Thyroid gland (tissue), 4 donors: Measurements from ENCODE around the gene POLR2C. TPM values are rescaled to one million over a fixed set of nuclear protein-coding genes. Genes with fewer than 3 reads are reported as not detected.

ENCODE experiments used
- DNase-seq, 2 donors: peaks; one replicate each; pipeline ENCODE4 v3.0.0-alpha.2; 2019
- H3K27ac ChIP-seq, 3 donors: fragments of 200-600 bp; sonication (generic); 1 replicate in 2 of 3; 2 replicates in 1 of 3; pipeline ENCODE4 v1.5.1; 2016 to 2019; ENCODE audit warnings: mild to moderate bottlenecking in 1 of 3, moderate library complexity in 1 of 3
- H3K27me3 ChIP-seq: fragments of 200-600 bp; sonication (generic); one replicate; pipeline ENCODE4 v1.5.1; 2019
- H3K36me3 ChIP-seq, 2 donors: fragments of 200-600 bp; sonication (generic); one replicate each; pipeline ENCODE4 v1.5.1; 2016 to 2019
- H3K4me1 ChIP-seq, 2 donors: fragments of 200-600 bp; sonication (generic); one replicate each; pipeline ENCODE4 v1.5.1; 2017 to 2019
- H3K4me3 ChIP-seq, 3 donors: fragments of 200-600 bp; sonication (generic); replicated peaks in 1 of 3; 1 replicate in 2 of 3; 2 replicates in 1 of 3; pipeline ENCODE4 v1.5.1; 2016; ENCODE audit warnings: mild to moderate bottlenecking in 1 of 3
- H3K9me3 ChIP-seq: fragments of 200-600 bp; sonication (generic); one replicate; pipeline ENCODE4 v1.5.1; 2017
- POLR2A ChIP-seq, 2 donors: fragments of 450-650 bp; IDR thresholded peaks; one replicate each; pipeline ENCODE4 v1.6.1; 2017; ENCODE audit warnings: antibody characterized with exemption in 2 of 2, mild to moderate bottlenecking in 2 of 2, moderate library complexity in 1 of 2
- WGBS, 2 donors: methylation state at CpG; one replicate each; pipeline ENCODE4 v1.1.5; 2017; 5-methylcytosine and 5-hydroxymethylcytosine counted together
- intact Hi-C: fragments of 100-400 bp; cut with DNase I; formaldehyde crosslinking; loops from one replicate; pipeline ENCODE4 v1.15.1; 2023
- total RNA-seq, 4 donors: library from RNA; depleted of rRNA; stranded (reverse); fragments of >200 nt; gene quantifications; one replicate each; pipeline ENCODE4 v1.2.3, GENCODE V29; 2016
- TF ChIP-seq, protein P1 (sequence below), 6 experiments: fragments of 200-600 bp in 3 of 6; fragments of 450-650 bp in 3 of 6; sonication (generic) in 3 of 6; IDR thresholded peaks; one replicate each; pipeline ENCODE4 v1.5.1; 2016 to 2019; ENCODE audit warnings: antibody characterized with exemption in 6 of 6, mild to moderate bottlenecking in 2 of 6, inconsistent platforms in 1 of 6, moderate library complexity in 1 of 6

Gene POLR2C
- total RNA-seq, 4 donors from 2014 or later, result 126 to 212 (median 174) TPM

DNA sequence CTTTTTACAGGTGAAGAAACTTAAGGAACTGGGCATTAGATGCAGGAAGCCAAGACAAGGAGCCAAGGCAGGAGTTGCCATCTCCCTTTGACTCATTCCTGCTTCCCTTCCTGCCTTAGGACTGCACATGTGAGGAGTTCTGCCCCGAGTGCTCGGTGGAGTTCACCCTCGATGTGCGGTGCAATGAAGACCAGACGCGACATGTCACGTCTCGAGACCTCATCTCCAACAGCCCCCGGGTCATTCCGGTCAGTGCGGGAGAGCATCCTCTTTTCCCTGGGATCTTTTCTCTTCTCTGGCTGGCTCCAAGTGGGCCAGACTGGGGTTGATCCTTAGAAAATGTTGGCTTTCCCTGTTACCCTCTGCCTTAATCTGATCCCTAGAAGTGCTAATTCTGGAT, 6.6 kb downstream of the POLR2C start:
- peaks cover 3 to 23% of the 10 kb centered on the region in 2 donors for H3K4me1 ChIP-seq
- peaks cover 63 to 76% of the 10 kb centered on the region in 2 donors for H3K36me3 ChIP-seq
- TF ChIP-seq POLR2A (IDR thresholded peaks at IDR 0.05), result no peak
- TF ChIP-seq, protein P1, sequence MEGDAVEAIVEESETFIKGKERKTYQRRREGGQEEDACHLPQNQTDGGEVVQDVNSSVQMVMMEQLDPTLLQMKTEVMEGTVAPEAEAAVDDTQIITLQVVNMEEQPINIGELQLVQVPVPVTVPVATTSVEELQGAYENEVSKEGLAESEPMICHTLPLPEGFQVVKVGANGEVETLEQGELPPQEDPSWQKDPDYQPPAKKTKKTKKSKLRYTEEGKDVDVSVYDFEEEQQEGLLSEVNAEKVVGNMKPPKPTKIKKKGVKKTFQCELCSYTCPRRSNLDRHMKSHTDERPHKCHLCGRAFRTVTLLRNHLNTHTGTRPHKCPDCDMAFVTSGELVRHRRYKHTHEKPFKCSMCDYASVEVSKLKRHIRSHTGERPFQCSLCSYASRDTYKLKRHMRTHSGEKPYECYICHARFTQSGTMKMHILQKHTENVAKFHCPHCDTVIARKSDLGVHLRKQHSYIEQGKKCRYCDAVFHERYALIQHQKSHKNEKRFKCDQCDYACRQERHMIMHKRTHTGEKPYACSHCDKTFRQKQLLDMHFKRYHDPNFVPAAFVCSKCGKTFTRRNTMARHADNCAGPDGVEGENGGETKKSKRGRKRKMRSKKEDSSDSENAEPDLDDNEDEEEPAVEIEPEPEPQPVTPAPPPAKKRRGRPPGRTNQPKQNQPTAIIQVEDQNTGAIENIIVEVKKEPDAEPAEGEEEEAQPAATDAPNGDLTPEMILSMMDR (IDR thresholded peaks at IDR 0.05), result no peak
- H3K4me3 ChIP-seq, result no peak overlapping the region
- no peaks in the 10 kb centered on the region for H3K9me3 ChIP-seq
- H3K27ac ChIP-seq, result no peak overlapping the region
- H3K27me3 ChIP-seq, result no peaks in the 10 kb centered on the region
- intact Hi-C loops, result no loop called here
- DNase-seq, result no peak
- WGBS, 2 donors, result 83 to 91% methylated on average over 11 of the region's 11 CpGs

- H3K27me3 ChIP-seq, result no peaks in the 10 kb centered on the region
- WGBS, 2 donors, result 78 to 92% methylated on average over 8 to 9 of the region's 9 CpGs
- H3K4me1 ChIP-seq, result peaks cover 0 to 13% of the 10 kb centered on the region in 2 donors
- no peaks in the 10 kb centered on the region for H3K9me3 ChIP-seq
- no peak for DNase-seq
- peaks cover 63 to 69% of the 10 kb centered on the region in 2 donors for H3K36me3 ChIP-seq
- intact Hi-C loops, result no loop called here
- H3K27ac ChIP-seq, result no peak overlapping the region
- no peak overlapping the region for H3K4me3 ChIP-seq
- TF ChIP-seq POLR2A (IDR thresholded peaks at IDR 0.05), result no peak
- TF ChIP-seq, protein P1 (IDR thresholded peaks at IDR 0.05), result no peak
Measured at GRCh38 chr16:57469917-57470470, 7.5 kb downstream of the POLR2C start.

DNA sequence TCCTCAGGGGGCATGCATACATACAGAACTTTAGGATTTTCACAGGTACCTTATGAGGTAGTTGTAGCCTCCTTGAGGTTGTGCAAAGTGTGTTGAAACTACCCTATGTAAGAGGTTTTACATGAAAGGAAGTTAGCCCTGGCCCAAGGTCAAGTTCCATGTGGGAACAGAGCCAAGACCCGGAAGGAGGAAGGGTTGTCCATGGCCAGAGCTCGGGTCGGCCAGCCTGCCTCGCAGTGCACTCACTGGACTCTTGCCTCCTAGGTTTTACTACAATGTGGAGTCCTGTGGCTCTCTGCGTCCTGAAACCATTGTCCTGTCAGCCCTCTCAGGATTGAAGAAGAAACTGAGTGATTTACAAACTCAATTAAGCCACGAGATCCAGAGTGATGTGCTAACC, 8.2 kb downstream of the POLR2C start:
- no peak for TF ChIP-seq POLR2A (IDR thresholded peaks at IDR 0.05)
- TF ChIP-seq, protein P1 (IDR thresholded peaks at IDR 0.05), result no peak
- intact Hi-C loops, result no loop called here
- 51 to 63% methylated on average over 6 of the region's 6 CpGs for WGBS, 2 donors
- no peak overlapping the region for H3K4me3 ChIP-seq
- no peaks in the 10 kb centered on the region for H3K9me3 ChIP-seq
- peaks cover 63 to 67% of the 10 kb centered on the region in 2 donors for H3K36me3 ChIP-seq
- DNase-seq, result peak; percentile 27 to 33
- peaks cover 0 to 12% of the 10 kb centered on the region in 2 donors for H3K4me1 ChIP-seq
- no peak overlapping the region for H3K27ac ChIP-seq
- H3K27me3 ChIP-seq, result no peaks in the 10 kb centered on the region

GRCh38 chr16:57471209-57471608, 8.7 kb downstream of the POLR2C start:
- intact Hi-C loops, result no loop called here
- 94 to 100% methylated on average over 1 of the region's 1 CpG for WGBS, 2 donors
- Histone ChIP-seq H3K27ac (no peak overlapping the region), H3K9me3 (no peaks in the 10 kb centered on the region), H3K27me3 (no peaks in the 10 kb centered on the region), H3K4me3 (no peak overlapping the region), H3K4me1 (peaks cover 0 to 17% of the 10 kb centered on the region in 2 donors), H3K36me3 (peaks cover 60 to 62% of the 10 kb centered on the region in 2 donors)
- no peak for TF ChIP-seq POLR2A (IDR thresholded peaks at IDR 0.05)
- TF ChIP-seq, protein P1 (IDR thresholded peaks at IDR 0.05), result no peak
- no peak for DNase-seq

GRCh38 chr16:57471852-57472664, 9.6 kb downstream of the POLR2C start:
- intact Hi-C loops, result no loop called here
- TF ChIP-seq, protein P1 (IDR thresholded peaks at IDR 0.05), result no peak
- no peak for TF ChIP-seq POLR2A (IDR thresholded peaks at IDR 0.05)
- Histone ChIP-seq H3K4me1 (peaks cover 0 to 26% of the 10 kb centered on the region in 2 donors), H3K4me3 (no peak overlapping the region), H3K27me3 (no peaks in the 10 kb centered on the region), H3K9me3 (no peaks in the 10 kb centered on the region), H3K36me3 (peaks cover 53 to 57% of the 10 kb centered on the region in 2 donors), H3K27ac (no peak overlapping the region)
- WGBS, 2 donors, result 76 to 78% methylated on average over 10 of the region's 10 CpGs
- no peak for DNase-seq
